D721Med (cell line): ENCODE data around the gene CCR7.
"Not testable (repeated sequence)": the region's sequence is repeated elsewhere in the genome, so short reads cannot be mapped to it uniquely, and the experiment has no call there.

ENCODE experiments used
- DNase-seq: peaks from one replicate; pipeline ENCODE4 v3.0.0; 2011; ENCODE audit warnings: low spot score; ENCODE audit not compliant: insufficient read length
- FAIRE-seq: peaks from 2 replicates; lab custom pipeline; 2011; peaks lifted over from hg19 to GRCh38; lab: Jason Lieb, UNC
- TF ChIP-seq, protein P1 (sequence below): IDR thresholded peaks from 2 replicates; pipeline ENCODE4 v1.5.1; 2012; ENCODE audit warnings: mild to moderate bottlenecking, control low read depth; ENCODE audit not compliant: insufficient read depth; ENCODE audit errors: missing control alignments

CCR7 gene

DNA sequence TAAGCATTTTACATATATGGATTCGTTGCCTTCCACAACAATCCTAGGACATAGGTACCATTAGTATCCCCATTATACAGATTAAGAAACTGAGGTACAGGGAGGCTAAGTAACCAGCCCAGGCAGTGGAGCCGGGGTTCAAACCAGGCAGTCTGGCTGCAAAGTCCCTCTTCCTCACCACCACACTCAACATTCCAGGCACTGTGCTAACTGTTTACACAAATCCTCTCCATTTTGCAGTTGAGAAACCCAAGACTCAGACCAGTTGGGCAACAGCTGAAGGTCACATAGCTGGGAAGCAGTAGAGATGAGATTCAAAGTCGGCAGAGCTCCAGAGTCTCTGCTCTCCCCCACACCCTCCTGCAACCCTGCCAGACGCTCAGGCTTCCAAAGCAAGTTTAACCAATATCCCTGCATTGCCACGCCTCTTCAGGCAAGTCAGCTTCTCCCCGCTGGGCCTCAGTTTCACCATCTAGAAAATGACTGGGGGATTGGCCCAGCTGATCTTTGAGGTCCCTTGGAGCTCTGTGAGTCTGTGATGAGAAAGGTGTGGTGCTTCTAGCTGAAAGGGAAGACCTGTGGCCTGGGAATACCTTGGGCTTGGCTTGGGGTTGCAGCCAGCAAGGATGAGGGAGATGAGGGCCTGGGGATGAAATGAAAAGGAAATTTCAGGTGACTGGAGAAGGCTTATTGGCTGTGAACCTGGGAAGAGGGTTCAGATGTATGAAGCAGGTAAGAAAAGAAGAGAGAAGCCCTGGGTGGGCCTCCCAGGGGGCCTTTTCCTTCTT lies 14.0 kb downstream of the CCR7 start:
- FAIRE-seq (no peak), DNase-seq (no peak)
- TF ChIP-seq, protein P1, sequence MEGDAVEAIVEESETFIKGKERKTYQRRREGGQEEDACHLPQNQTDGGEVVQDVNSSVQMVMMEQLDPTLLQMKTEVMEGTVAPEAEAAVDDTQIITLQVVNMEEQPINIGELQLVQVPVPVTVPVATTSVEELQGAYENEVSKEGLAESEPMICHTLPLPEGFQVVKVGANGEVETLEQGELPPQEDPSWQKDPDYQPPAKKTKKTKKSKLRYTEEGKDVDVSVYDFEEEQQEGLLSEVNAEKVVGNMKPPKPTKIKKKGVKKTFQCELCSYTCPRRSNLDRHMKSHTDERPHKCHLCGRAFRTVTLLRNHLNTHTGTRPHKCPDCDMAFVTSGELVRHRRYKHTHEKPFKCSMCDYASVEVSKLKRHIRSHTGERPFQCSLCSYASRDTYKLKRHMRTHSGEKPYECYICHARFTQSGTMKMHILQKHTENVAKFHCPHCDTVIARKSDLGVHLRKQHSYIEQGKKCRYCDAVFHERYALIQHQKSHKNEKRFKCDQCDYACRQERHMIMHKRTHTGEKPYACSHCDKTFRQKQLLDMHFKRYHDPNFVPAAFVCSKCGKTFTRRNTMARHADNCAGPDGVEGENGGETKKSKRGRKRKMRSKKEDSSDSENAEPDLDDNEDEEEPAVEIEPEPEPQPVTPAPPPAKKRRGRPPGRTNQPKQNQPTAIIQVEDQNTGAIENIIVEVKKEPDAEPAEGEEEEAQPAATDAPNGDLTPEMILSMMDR, result no peak

DNA sequence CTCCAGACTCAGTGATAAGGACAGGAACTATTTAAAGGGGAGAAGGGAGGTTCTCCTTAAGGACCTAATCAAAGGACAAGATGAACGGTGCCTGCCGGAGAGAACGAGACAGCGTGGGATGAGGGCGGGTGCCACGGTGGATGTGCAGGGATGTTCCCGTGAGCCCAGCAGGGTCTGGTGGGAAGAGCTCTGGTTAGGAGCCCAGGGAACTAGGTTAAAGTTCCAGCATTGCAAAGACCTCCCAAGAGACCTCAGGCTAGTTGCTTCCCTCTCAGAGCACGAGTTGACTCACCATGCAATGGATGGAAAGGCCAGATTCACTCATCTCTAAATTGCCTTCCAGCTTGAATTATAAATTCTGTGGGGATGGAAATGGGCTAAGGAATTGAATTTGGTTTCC lies 14.7 kb downstream of the CCR7 start:
- DNase-seq (no peak), FAIRE-seq (no peak)
- TF ChIP-seq, protein P1, result no peak

GRCh38 chr17:40548982-40549685 lies 16.1 kb downstream of the CCR7 start:
- FAIRE-seq (no peak), DNase-seq (no peak)
- TF ChIP-seq, protein P1, result no peak

DNA sequence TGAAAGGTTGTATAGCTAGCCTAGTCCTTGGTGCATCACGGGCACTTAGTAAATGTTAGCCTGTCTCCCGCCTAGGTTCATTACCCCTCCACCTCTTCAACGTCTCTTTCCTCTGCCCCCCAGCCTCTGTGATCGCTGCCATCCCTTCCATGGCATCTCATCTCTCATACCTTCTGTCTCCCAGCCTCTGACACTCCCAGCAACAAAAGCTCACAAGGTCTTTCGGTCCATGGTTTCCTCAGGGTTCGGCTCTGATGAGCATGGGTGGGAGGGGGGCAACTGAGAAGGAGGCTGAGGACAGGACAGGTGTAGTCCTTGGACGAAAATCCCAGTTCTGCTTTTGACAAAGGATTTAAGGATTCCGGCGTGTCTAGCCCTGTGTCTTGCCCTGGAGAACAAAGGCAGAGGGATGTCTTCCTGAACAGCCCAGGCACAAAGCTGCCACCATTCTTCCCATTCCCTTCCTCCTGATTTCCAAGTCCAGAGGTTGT lies 16.7 kb downstream of the CCR7 start:
- no peak for FAIRE-seq
- DNase-seq, result no peak
- TF ChIP-seq, protein P1, result no peak

DNA sequence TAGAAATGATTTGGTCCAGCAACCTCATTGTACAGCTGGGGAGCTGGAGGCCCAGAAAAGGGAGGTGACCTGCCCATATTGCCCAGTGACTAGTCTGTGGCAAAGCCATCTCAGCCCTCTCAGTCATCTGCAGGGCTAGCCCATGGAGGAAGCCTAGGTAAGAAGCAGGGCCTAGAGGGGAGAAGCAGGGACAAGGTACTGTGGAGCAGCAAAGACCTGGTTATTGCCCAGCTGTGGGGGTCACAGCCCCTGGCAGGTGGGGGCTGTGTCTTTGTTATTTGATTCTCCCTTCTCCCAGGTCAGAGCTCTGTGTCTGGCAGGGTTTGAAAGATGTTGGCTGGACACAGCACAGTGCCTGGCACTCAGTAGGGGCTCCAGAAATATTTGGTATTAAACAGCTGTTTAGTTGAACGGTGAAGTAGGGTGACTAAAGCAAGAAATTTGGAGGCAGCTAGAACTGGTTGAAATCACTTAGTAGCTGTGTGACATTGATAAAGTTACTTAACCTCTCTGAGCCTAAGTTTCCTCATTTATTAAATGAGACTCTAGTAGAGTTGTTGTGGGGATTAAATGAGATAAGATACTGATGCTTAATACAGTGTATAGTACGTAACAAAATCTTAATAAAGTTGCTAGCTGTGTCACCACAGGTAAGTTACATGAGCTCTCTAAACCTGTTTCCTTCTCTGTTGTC lies 17.3 kb downstream of the CCR7 start:
- no peak for FAIRE-seq
- TF ChIP-seq, protein P1, result no peak

DNA sequence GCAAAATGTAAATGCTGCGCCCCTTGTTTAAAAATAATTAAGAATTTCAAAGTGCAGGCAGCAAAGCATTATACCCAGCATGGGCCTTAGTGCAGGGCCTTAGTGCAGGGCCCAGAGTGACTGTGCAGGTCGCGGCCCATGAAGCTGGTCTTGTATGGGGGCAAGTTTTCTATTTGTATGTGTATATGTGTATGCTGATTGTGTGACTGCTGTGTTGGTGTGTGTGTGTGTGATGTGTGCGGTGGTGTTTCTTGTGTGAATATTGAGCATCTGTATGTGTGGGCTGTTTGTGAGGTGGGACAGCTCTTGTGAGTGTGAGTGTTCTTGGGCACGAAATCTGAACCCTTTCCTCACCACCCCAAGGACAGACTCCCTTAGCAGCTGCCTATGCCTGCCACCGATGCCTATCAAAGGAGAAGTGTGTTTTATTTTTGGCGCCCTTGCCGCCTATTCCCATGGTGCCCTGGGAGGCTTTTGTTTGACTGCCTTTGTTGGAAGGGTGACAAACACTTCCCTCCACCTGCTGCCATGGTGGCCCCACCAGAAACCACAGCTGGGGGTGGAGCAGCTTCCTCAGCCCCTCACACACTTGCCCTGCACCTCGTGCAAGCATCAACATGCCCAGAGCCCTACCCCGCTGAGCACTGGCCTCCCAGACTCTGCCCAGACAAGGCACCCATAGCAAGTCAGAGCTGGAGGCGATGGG lies 18.0 kb downstream of the CCR7 start:
- TF ChIP-seq, protein P1, result no peak
- DNase-seq, result no peak
- no peak for FAIRE-seq

More for the DNA sequence above, 17.3 kb downstream of the CCR7 start:
- DNase-seq, result no peak

GRCh38 chr17:40546497-40546896 lies 18.8 kb downstream of the CCR7 start:
- not testable (repeated sequence) for FAIRE-seq, DNase-seq
